ENCODE data around the gene KLB.

- TF ChIP-seq, protein P1, sequence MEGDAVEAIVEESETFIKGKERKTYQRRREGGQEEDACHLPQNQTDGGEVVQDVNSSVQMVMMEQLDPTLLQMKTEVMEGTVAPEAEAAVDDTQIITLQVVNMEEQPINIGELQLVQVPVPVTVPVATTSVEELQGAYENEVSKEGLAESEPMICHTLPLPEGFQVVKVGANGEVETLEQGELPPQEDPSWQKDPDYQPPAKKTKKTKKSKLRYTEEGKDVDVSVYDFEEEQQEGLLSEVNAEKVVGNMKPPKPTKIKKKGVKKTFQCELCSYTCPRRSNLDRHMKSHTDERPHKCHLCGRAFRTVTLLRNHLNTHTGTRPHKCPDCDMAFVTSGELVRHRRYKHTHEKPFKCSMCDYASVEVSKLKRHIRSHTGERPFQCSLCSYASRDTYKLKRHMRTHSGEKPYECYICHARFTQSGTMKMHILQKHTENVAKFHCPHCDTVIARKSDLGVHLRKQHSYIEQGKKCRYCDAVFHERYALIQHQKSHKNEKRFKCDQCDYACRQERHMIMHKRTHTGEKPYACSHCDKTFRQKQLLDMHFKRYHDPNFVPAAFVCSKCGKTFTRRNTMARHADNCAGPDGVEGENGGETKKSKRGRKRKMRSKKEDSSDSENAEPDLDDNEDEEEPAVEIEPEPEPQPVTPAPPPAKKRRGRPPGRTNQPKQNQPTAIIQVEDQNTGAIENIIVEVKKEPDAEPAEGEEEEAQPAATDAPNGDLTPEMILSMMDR (IDR thresholded peaks at IDR 0.05) = no peak
- no peak for TF ChIP-seq POLR2AphosphoS5 (IDR thresholded peaks at IDR 0.05)
Measured at GRCh38 chr4:39466747-39467146, 60.0 kb downstream of the KLB start.

Data from prostate gland (tissue), 2 donors.